GM06990 (cell line): Measurements from ENCODE around the gene AMBP.

Source experiments
- DNase-seq: peaks from one replicate; pipeline ENCODE4 v3.0.0-alpha.2; 2011; ENCODE audit not compliant: insufficient read length; ENCODE audit errors: extremely low read depth
- H3K27me3 ChIP-seq: replicated peaks from 2 replicates; pipeline ENCODE4 v1.6.0; 2011; ENCODE audit warnings: low read length; ENCODE audit not compliant: control insufficient read depth, insufficient read depth
- H3K36me3 ChIP-seq: 2 replicates; pipeline ENCODE4 v1.5.1; 2011; ENCODE audit warnings: low read length; ENCODE audit not compliant: control insufficient read depth, insufficient read depth
- H3K4me3 ChIP-seq: replicated peaks from 2 replicates; pipeline ENCODE4 v1.5.1; 2011; ENCODE audit warnings: low read depth, mild to moderate bottlenecking, control low read depth, low read length
- CTCF ChIP-seq: IDR thresholded peaks from 2 replicates; pipeline ENCODE4 v1.5.1; 2011; ENCODE audit warnings: low read length, control low read depth, mild to moderate bottlenecking, inconsistent platforms; ENCODE audit not compliant: insufficient read depth, poor library complexity, severe bottlenecking

Gene AMBP

GRCh38 chr9:114119242-114120191, 41.4 kb upstream of the AMBP start:
- no peak for DNase-seq
- Histone ChIP-seq H3K36me3 (no peaks in the 10 kb centered on the region), H3K4me3 (no peak overlapping the region), H3K27me3 (peaks cover 2% of the 10 kb centered on the region)
- TF ChIP-seq CTCF, result no peak

GRCh38 chr9:114117996-114118830, 40.1 kb upstream of the AMBP start:
- DNase-seq, result no peak
- no peaks in the 10 kb centered on the region for H3K36me3 ChIP-seq

GRCh38 chr9:114117614-114117995, 39.5 kb upstream of the AMBP start:
- H3K27me3 ChIP-seq, result peaks cover 2% of the 10 kb centered on the region
- TF ChIP-seq CTCF, result no peak
- H3K36me3 ChIP-seq, result no peaks in the 10 kb centered on the region
- no peak for DNase-seq
- H3K4me3 ChIP-seq, result no peak overlapping the region

More at GRCh38 chr9:114117996-114118830, 40.1 kb upstream of the AMBP start:
- H3K27me3 ChIP-seq, result peaks cover 2% of the 10 kb centered on the region
- no peak for TF ChIP-seq CTCF
- H3K4me3 ChIP-seq, result no peak overlapping the region

GRCh38 chr9:114116126-114116747, 38.1 kb upstream of the AMBP start:
- no peak for DNase-seq
- no peak for TF ChIP-seq CTCF
- no peak overlapping the region for H3K4me3 ChIP-seq
- H3K36me3 ChIP-seq, result no peaks in the 10 kb centered on the region
- H3K27me3 ChIP-seq, result peaks cover 2% of the 10 kb centered on the region

GRCh38 chr9:114115654-114116125, 37.6 kb upstream of the AMBP start:
- no peak for DNase-seq
- TF ChIP-seq CTCF, result no peak
- H3K4me3 ChIP-seq, result no peak overlapping the region
- no peaks in the 10 kb centered on the region for H3K36me3 ChIP-seq
- peaks cover 2% of the 10 kb centered on the region for H3K27me3 ChIP-seq
